ENCODE results near the gene BLTP2.
"Not testable (repeated sequence)": the region's sequence is repeated elsewhere in the genome, so short reads cannot be mapped to it uniquely, and the experiment has no call there.

The BLTP2 gene

DNA sequence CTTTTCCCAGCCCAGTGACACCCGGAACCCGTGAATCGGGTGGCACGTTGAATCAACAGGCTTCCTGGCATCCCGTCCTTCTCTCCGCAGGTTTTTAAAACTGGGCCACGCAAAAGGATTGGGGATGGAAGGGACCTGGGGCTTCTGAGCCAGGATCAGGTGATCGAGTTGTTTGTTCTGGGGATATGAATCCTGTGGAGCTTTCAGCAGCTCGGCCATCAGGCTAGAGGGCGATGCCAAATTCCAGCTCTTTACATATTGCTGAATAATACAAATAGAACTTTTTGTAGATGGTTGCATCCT, 17.5 kb upstream of the BLTP2 start:
- DNase-seq (ENCODE audit: low read depth): no peak
- H3K4me3 ChIP-seq (ENCODE audit: low read depth, low read length): peak overlapping the region; percentile 74
- no peak for TF ChIP-seq CTCF (IDR thresholded peaks at IDR 0.05; ENCODE audit: low read depth, low read length, missing control alignments)

- H3K4me3 ChIP-seq (ENCODE audit: low read depth, low read length): peak within 1 kb of the TSS; percentile 74
- TF ChIP-seq CTCF (IDR thresholded peaks at IDR 0.05; ENCODE audit: low read depth, low read length, missing control alignments): peak; percentile 29
- peak; percentile 67 for DNase-seq (ENCODE audit: low read depth)
Measured at GRCh38 chr17:28661635-28662526, 16.9 kb upstream of the BLTP2 start, which contains the start of the genes SDF2 and SUPT6H. TSS of gene SDF2 (minus strand) at chr17:28661906. CDS start at chr17:28661876, 30 bp downstream. TSS of gene SUPT6H (plus strand) at chr17:28662205. CDS start at chr17:28673402, 11,197 bp downstream.

DNA sequence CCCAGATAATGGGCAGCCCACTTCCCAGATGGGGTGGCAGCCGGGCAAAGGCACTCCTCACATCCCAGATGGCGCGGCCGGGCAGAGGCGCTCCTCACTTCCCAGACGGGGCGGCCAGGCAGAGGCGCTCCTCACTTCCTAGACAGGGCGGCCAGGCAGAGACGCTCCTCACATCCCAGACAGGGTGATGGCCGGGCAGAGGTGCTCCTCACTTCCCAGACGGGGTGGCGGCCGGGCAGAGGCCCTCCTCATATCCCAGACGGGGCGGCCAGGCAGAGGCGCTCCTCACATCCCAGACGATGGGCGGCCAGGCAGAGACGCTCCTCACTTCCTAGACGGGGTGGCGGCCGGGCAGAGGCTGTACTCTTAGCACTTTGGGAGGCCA, 14.5 kb upstream of the BLTP2 start:
- not testable (repeated sequence) for DNase-seq (ENCODE audit: low read depth); H3K4me3 ChIP-seq (ENCODE audit: low read depth, low read length)

DNA sequence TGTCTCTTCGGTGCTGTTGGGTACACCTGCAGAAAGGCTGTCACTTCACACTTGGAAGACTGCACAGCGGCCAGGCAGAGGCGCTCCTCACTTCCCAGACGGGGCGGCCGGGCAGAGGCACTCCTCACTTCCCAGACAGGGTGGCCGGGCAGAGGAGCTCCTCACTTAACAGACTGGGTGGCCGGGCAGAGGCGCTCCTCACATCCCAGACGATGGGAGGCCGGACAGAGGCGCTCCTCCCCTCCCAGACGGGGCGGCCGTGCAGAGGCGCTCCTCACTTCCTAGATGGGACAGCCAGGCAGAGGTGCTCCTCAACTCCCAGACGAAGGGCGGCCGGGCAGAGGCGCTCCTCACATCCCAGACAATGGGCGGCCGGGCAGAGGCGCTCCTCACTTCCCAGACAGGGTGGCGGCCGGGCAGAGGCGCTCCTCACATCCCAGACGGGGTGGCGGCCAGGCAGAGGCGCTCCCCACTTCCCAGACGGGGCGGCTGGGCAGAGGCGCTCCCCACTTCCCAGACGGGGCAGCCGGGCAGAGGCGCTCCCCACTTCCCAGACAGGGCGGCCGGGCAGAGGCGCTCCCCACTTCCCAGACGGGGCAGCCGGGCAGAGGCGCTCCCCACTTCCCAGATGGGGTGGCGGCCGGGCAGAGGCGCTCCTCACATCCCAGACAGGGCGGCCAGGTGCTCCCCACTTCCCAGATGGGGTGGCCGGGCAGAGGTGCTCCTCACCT, 14.0 kb upstream of the BLTP2 start:
- not testable (repeated sequence) for H3K4me3 ChIP-seq (ENCODE audit: low read depth, low read length); DNase-seq (ENCODE audit: low read depth)

GRCh38 chr17:28658342-28658741, 13.4 kb upstream of the BLTP2 start:
- not testable (repeated sequence) for H3K4me3 ChIP-seq (ENCODE audit: low read depth, low read length); DNase-seq (ENCODE audit: low read depth)

- DNase-seq (ENCODE audit: low read depth): no peak
- no peak overlapping the region for H3K4me3 ChIP-seq (ENCODE audit: low read depth, low read length)
- TF ChIP-seq CTCF (IDR thresholded peaks at IDR 0.05; ENCODE audit: low read depth, low read length, missing control alignments): no peak
Measured at GRCh38 chr17:28657756-28658155, 12.8 kb upstream of the BLTP2 start.

- TF ChIP-seq CTCF (IDR thresholded peaks at IDR 0.05; ENCODE audit: low read depth, low read length, missing control alignments): no peak
- DNase-seq (ENCODE audit: low read depth): no peak
Measured at GRCh38 chr17:28655160-28655559, 10.2 kb upstream of the BLTP2 start.

GRCh38 chr17:28648698-28649097, 3.7 kb upstream of the BLTP2 start:
- no peak overlapping the region for H3K4me3 ChIP-seq (ENCODE audit: low read depth, low read length)
- DNase-seq (ENCODE audit: low read depth): no peak
- TF ChIP-seq CTCF (IDR thresholded peaks at IDR 0.05; ENCODE audit: low read depth, low read length, missing control alignments): no peak

More at GRCh38 chr17:28655160-28655559, 10.2 kb upstream of the BLTP2 start:
- H3K4me3 ChIP-seq (ENCODE audit: low read depth, low read length): no peak overlapping the region
